ENCODE data around the gene COL8A1. TPM values are rescaled to one million over a fixed set of nuclear protein-coding genes. Genes with fewer than 3 reads are reported as not detected.

Gene COL8A1
- polyA plus RNA-seq, 4 donors: 8.6 to 61.1 (median 9.6) TPM

DNA sequence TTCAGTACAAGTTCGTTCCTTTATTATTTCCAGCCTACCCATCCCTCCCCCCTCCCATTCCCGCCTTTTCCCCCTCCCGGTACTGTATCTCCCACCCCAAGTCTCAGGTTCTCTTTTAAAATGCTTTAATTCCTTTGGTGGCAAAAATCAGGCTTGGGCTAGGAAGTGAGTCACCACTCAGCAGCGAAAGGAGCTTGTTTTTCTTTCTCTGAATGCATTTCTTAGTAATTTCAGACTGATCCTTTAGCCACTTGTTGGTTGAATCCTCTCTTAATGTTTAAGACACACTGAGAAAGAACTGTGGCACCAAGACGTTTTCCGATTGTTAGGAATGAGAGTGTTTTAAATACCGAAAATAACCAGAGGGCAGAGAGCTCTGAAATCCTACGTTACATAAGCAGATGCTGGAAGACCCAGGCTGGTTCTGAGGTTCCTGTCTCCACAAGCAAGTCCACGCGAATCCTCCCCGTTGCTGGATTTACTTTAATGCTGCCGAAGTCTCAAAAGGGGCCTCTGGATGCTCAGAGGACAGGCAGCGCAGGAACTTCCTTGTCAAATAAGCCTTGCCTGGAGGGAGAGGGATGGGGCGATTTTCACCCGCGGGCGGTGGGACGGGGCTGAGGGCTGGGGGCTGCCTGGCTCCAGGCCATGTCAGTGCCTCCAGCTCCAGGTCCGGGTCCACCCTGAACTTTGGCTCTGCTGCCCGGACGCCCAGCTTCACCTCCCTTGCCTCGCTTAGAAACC is 854 bp upstream of the COL8A1 start:
- DNase-seq (ENCODE audit: low read depth in 4 of 4, low spot score in 3 of 4): no peak

GRCh38 chr3:99639579-99639978 is 1.2 kb downstream of the COL8A1 start:
- DNase-seq (ENCODE audit: low read depth in 4 of 4, low spot score in 3 of 4): no peak

DNA sequence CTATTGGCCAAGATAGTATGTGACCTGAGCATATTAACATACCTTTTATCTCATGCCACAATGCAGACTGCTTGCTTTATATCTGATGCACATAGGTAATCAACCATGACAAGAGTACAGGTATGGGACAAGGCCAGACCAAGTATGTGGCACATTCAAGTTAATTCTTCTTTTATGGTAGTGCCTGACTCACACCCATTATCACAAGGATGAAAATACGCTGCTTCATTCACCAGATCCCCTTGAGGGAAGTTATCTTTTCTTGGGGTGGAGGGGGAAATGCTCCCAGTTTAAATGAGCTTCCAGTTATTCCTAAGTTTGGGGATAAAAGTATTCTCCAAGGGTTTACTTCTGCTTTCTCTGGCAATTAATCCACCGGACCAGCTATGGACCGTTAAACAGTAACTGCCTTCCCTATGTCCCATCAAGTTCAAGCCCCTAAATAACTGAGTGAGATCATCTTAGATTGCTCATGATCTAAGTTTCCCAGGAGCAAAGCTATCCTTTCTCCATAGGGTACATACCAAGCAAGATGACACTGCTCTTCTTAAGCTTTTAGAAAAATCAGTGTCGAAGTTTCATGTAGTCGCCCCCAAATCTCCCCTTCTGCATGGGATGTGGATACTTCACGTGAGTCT is 1.9 kb downstream of the COL8A1 start:
- no peak for DNase-seq (ENCODE audit: low read depth in 4 of 4, low spot score in 3 of 4)

DNA sequence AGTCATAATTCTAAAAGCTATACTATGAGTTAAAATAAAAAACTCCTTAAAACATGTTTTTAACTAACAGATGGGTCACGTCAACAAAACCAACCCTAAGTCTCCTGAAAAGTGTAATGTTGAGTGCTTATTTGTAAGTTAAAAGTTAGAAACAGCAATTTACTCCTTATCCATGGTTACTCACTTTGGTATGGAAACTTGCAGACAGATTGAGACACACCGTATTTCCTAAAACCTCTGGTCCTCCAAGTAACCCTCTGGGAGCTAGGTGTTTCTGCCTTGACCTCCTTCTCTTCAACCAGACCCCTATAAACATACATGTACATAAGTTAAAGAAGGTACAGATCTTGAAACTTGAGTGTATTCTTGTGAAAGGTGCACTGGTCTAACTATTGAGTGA is 3.1 kb downstream of the COL8A1 start:
- DNase-seq (ENCODE audit: low read depth in 4 of 4, low spot score in 3 of 4): no peak

DNA sequence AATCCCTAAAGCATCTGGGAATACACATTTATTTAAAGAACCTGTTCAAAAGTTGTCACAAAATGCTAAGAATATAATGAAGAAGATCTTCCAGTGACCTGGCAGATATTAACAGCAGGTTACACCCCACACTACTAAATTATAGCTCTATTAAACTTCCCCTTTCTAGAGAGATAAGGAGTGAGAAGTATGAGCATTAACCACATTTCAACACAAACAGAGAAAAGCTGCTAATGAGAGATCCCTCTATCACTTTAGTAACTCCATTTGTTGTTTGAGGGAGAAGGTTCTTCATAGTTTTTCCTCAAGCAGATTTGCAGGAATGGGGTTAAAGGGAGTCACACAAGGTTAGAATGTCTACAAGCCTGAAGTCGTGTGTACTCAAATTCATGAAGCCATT is 3.6 kb downstream of the COL8A1 start:
- DNase-seq (ENCODE audit: low read depth in 4 of 4, low spot score in 3 of 4): no peak

GRCh38 chr3:99644017-99644416 is 5.6 kb downstream of the COL8A1 start:
- no peak for DNase-seq (ENCODE audit: low read depth in 4 of 4, low spot score in 3 of 4)

DNA sequence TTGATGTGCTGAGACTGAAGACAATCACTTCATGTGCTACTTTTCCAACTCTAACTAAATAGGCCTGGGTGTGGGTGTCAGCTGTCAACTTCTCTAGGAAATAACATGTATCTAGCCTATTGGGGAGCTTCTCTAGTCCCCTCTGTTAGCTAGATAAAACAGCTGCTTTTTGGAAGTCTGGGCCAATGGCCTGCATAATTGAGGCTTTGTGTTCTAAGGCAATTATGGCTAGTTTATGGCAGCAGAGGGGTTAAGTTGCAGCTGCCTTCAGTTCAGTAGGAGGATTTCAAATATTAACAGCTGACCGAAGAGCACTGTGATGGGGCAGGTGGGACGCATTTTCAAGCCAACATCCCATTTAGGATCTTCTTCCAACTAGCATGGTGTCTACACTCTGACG is 6.4 kb downstream of the COL8A1 start:
- DNase-seq (ENCODE audit: low read depth in 4 of 4, low spot score in 3 of 4): no peak

DNA sequence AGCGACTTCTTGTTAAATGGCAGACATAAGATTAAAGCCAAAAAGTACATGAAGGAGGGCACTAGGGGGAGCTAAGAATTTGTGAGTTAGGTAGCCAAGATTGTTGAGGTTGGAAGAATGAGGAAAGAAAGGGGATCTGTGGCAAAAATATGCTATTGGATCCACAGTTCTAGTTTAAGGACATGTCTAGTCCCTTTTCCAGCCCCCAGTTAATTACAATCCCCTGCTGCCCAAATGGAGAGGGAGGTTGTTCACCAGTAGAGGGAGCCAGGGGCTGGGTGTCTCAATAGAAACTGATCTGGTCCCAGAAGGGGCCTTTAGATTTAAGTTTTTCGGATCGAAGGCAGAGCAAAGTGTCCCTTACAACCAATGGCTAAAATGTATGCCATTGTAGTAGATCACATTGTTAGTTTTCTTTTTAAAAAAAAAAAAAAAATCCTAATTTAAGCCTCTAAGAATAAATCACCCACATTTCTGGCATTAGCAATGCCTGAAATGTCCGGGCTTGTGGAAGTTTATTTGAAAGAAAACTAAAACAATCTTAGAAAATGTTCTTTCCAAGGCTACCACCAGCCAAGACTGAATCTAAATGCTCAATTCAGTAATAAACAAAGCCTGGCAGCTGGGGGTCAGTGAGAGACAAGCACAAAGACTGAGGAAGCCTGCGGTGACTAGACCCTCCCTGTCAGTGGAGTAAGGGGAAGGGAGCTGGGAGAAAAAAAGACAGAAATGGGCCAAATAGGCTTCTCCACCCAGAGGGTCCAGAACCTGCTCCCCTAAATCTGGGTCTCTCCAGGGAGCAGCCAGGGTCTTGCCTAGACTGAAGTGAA is 7.1 kb downstream of the COL8A1 start:
- no peak for DNase-seq (ENCODE audit: low read depth in 4 of 4, low spot score in 3 of 4)

GRCh38 chr3:99646107-99646435 is 7.7 kb downstream of the COL8A1 start:
- no peak for DNase-seq (ENCODE audit: low read depth in 4 of 4, low spot score in 3 of 4)

GRCh38 chr3:99647081-99647480 is 8.7 kb downstream of the COL8A1 start:
- DNase-seq (ENCODE audit: low read depth in 4 of 4, low spot score in 3 of 4): no peak

DNA sequence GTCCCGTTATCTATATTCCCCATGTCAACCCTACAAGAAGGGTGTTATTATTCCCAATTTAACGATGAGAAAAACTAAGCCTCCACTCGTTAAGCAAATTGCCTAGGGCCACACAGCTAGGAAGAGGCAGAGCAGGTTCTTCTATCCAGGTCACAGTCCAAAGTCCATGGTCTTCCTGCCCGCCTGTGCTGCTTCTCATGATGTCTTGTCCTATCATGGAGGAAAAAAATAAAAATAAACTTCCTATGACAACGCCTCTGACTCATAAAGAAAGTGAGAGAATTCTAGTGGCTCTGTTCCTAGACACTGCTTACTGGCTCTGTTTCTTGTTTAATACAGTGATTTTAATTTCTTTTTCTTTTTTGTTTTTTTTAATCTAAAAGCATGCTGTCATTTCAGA is 9.7 kb downstream of the COL8A1 start:
- DNase-seq (ENCODE audit: low read depth in 4 of 4, low spot score in 3 of 4): no peak

DNA sequence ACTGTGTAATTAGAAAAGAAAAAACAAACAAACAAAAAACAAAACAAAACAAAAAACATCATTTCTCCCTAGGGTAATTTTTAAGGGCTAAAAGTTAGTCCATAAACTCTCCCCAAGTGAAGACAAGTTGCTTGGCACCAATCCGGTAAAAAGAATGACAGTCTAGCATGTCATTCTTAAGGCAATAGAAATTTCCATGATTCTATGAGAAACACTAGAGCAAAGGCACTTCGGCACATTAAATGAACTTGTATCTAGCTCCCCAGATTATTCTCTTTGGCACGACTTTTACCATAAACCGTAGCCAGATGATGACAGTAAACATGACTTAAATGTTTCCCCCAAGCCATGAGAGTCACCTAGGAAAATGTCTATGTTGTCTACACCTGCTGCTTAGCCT is 10.1 kb downstream of the COL8A1 start:
- no peak for DNase-seq (ENCODE audit: low read depth in 4 of 4, low spot score in 3 of 4)

DNA sequence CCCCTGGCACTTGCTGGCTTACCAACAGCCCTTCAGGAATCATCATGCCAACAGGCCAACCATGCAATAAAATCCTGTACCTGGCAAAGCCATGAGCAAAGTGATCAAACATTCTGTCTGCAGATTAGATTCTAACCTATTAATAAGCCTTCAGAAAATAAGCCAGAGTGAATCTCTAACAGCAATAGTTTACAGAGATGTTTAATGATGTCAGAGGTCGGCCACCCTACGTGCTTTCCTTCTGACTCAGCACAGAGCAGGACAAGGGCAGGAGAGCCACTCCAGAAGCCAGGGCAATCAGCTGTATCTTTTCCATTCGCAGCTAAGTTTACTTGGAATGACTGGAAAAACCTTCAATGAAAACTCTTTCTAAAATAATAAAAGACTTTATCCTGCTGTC is 13.1 kb downstream of the COL8A1 start:
- DNase-seq (ENCODE audit: low read depth in 4 of 4, low spot score in 3 of 4): no peak

- DNase-seq (ENCODE audit: low read depth in 4 of 4, low spot score in 3 of 4): no peak
Observed at GRCh38 chr3:99656624-99657023, 18.2 kb downstream of the COL8A1 start.

- no peak for DNase-seq (ENCODE audit: low read depth in 4 of 4, low spot score in 3 of 4)
Observed at GRCh38 chr3:99658274-99658673, 19.9 kb downstream of the COL8A1 start.

DNA sequence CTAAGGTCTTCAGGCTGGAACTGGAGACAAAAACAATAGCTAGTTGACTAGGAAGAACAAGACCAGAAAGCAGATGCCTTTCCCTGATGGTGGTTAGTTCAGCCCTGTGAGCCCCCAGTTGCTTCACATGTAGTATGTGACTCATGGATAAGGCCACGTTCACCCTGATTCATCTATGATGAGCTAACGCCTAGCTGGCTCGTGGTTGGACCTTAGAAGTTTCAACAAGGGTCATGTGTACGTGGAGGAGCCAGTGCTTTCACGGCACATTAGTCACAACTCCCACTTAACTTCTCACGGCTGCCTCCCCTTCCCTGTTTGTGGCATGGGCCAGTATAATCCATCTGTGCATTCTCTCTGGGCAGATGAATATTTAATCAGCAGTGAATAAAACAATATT is 20.6 kb downstream of the COL8A1 start:
- no peak for DNase-seq (ENCODE audit: low read depth in 4 of 4, low spot score in 3 of 4)

DNA sequence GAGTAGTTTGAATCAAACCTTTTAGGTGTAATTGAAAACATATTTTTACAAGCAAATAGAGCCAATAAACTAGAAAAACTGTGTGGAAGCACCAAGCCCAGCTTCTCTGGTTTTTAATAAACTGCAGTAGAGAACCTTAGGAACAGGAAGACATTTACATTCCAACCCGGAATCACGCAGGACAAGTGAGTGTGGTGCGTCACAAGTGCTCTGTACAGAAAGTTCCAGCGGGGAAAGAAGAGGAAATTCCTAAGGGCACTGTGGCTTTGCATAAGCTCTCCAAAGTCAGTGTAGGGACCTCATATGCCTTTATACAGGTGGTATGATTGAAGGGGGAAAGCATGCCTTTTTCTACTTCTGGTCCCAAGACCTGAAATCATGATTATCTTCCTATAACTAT is 21.6 kb downstream of the COL8A1 start:
- DNase-seq (ENCODE audit: low read depth in 4 of 4, low spot score in 3 of 4): no peak

DNA sequence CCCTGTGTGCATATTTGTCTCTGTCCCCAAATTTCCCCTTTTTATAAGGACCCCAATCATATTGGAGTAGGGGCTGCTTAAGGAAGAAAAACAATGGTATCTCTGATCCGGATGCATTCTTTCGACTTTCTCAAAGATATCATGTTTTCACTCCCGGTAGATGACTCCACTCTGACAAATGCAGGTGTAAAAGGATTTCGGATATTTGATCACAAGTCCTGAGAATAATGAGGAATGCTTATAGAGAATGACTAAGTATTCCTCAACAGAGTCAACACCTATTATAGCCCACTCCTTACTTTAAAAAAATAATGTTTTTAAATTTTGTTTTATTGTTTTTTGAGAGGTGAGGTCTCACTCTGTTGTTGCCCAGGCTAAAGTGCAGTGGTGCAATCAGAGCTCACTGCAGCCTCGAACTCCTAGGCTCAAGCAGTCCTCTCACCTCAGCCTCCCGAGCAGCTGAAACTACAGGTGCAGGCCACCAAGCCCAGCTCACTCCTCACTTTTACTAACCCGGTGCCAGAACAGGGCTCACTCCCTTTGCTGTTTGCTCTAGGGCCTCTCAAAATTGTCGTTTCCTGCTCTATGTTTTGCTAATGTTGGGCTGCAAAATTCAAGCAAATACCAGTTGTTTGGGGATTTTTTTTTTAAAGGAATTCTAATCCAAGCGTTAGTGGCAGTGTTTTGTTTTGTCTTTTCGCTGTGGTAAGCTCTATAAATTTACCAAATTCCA is 24.6 kb downstream of the COL8A1 start:
- DNase-seq (ENCODE audit: low read depth in 4 of 4, low spot score in 3 of 4): no peak

- no peak for DNase-seq (ENCODE audit: low read depth in 4 of 4, low spot score in 3 of 4)
Observed at GRCh38 chr3:99663977-99664376, 25.6 kb downstream of the COL8A1 start.

DNA sequence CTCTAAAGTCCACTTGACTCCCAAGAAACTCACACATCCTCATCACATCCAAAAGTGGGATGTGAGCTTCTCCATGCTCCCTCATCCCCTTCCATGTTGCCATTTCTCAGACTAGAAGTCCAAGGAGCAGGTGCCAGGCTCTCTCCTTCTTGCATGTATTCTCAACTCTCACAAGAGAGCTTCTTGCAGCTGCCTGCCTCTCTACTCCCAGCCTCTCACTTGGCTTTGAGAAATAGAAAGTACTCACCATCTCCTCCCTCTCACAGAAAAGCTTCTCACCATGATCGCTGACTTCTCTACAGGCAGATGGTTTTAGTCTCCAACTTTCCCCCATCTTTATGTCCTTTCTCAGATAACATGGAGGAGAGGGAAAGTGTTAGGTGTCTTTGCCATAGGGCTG is 26.6 kb downstream of the COL8A1 start:
- DNase-seq (ENCODE audit: low read depth in 4 of 4, low spot score in 3 of 4): no peak

- DNase-seq (ENCODE audit: low read depth in 4 of 4, low spot score in 3 of 4): no peak
Observed at GRCh38 chr3:99666201-99666600, 27.8 kb downstream of the COL8A1 start.
